T-helper 1 cell (primary cell): Measurements from ENCODE around the gene SEL1L2.

Source experiments
- DNase-seq, 5 donors: peaks; one replicate each; pipeline ENCODE4 v3.0.0-alpha.2; 2012 to 2020

Gene SEL1L2

GRCh38 chr20:13929836-13930235 lies 60.6 kb downstream of the SEL1L2 start:
- no peak for DNase-seq

GRCh38 chr20:13928901-13929300 lies 61.5 kb downstream of the SEL1L2 start:
- no peak for DNase-seq

- no peak for DNase-seq
These were observed 63.2 kb downstream of the SEL1L2 start for GRCh38 chr20:13927171-13927570.

- DNase-seq: no peak
These were observed 68.2 kb downstream of the SEL1L2 start for GRCh38 chr20:13922241-13922640.

GRCh38 chr20:13915284-13915683 lies 75.1 kb downstream of the SEL1L2 start:
- no peak for DNase-seq

- no peak for DNase-seq
These were observed 76.8 kb downstream of the SEL1L2 start for GRCh38 chr20:13913572-13913971.

GRCh38 chr20:13913131-13913530 lies 77.3 kb downstream of the SEL1L2 start:
- no peak for DNase-seq

GRCh38 chr20:13910492-13910891 lies 79.9 kb downstream of the SEL1L2 start:
- no peak for DNase-seq

- no peak for DNase-seq
These were observed 81.3 kb downstream of the SEL1L2 start for GRCh38 chr20:13909067-13909466.

- no peak for DNase-seq
These were observed 85.6 kb downstream of the SEL1L2 start for GRCh38 chr20:13904766-13905165.

- DNase-seq: no peak
These were observed 89.9 kb downstream of the SEL1L2 start for GRCh38 chr20:13900496-13900895.

- DNase-seq: no peak
These were observed 92.3 kb downstream of the SEL1L2 start for GRCh38 chr20:13898012-13898612.

- no peak for DNase-seq
These were observed 98.8 kb downstream of the SEL1L2 start for GRCh38 chr20:13891575-13891974.

GRCh38 chr20:13884803-13885202 lies 105.6 kb downstream of the SEL1L2 start:
- DNase-seq: no peak

GRCh38 chr20:13883425-13883824 lies 107.0 kb downstream of the SEL1L2 start:
- DNase-seq: no peak

GRCh38 chr20:13878566-13878965 lies 111.8 kb downstream of the SEL1L2 start:
- no peak for DNase-seq

- no peak for DNase-seq
These were observed 112.6 kb downstream of the SEL1L2 start for GRCh38 chr20:13877793-13878192.

GRCh38 chr20:13875265-13875811 lies 115.1 kb downstream of the SEL1L2 start:
- no peak for DNase-seq

GRCh38 chr20:13874394-13875157 lies 115.8 kb downstream of the SEL1L2 start:
- no peak for DNase-seq

GRCh38 chr20:13873831-13874230 lies 116.6 kb downstream of the SEL1L2 start:
- no peak for DNase-seq

GRCh38 chr20:13870170-13870748 lies 120.2 kb downstream of the SEL1L2 start:
- no peak for DNase-seq

- DNase-seq: no peak
These were observed 122.1 kb downstream of the SEL1L2 start for GRCh38 chr20:13868331-13868730.

- no peak for DNase-seq
These were observed 124.5 kb downstream of the SEL1L2 start for GRCh38 chr20:13865791-13866351.

- DNase-seq: no peak
These were observed 125.3 kb downstream of the SEL1L2 start for GRCh38 chr20:13865156-13865555.
